Right atrium auricular region (tissue), 2 donors: Measurements from ENCODE around the gene CAP1. TPM values are rescaled to one million over a fixed set of nuclear protein-coding genes. Genes with fewer than 3 reads are reported as not detected.
A peak's percentile ranks its signal among the peaks of the same experiment; 100 is the strongest.

Source experiments
- DNase-seq: peaks from one replicate; pipeline ENCODE4 v3.0.0-alpha.2; 2019; ENCODE audit warnings: low spot score
- H3K27ac ChIP-seq, 2 donors: fragments of 200-600 bp; sonication (generic); 1 replicate in 1 of 2; 2 replicates in 1 of 2; pipeline ENCODE4 v1.5.1; 2016 to 2019
- H3K27me3 ChIP-seq, 2 donors: fragments of 200-600 bp; sonication (generic); one replicate each; pipeline versions ENCODE4 v1.5.1 to v1.6.0; 2017 to 2019
- H3K36me3 ChIP-seq: fragments of 200-600 bp; sonication (generic); one replicate; pipeline ENCODE4 v1.5.1; 2016
- H3K4me1 ChIP-seq, 2 donors: fragments of 200-600 bp; sonication (generic); one replicate each; pipeline versions ENCODE4 v1.5.1 to v1.6.0; 2017 to 2019
- H3K4me3 ChIP-seq, 2 donors: fragments of 200-600 bp; sonication (generic); 1 replicate in 1 of 2; 2 replicates in 1 of 2; pipeline ENCODE4 v1.5.1; 2017 to 2019; ENCODE audit warnings: mild to moderate bottlenecking in 1 of 2, moderate library complexity in 1 of 2
- H3K9me3 ChIP-seq, 2 donors: fragments of 200-600 bp; sonication (generic); one replicate each; pipeline ENCODE4 v1.5.1; 2019
- CTCF ChIP-seq, 2 donors: fragments of 200-600 bp; sonication (generic); IDR thresholded peaks; one replicate each; pipeline ENCODE4 v1.5.1; 2019; ENCODE audit warnings: antibody characterized with exemption in 2 of 2
- total RNA-seq, 2 donors: library from RNA; depleted of rRNA; stranded (reverse); fragments of >200 nt; gene quantifications; one replicate each; pipeline ENCODE4 v1.1.0, GENCODE V29; 2016

The CAP1 gene
- total RNA-seq, 2 donors from 2014 or later: 58.9 to 111 TPM

GRCh38 chr1:40027647-40028046 is 12.9 kb upstream of the CAP1 start:
- Histone ChIP-seq H3K9me3 (peaks cover 0 to 16% of the 10 kb centered on the region in 2 donors), H3K4me1 (no peaks in the 10 kb centered on the region), H3K27me3 (no peaks in the 10 kb centered on the region), H3K36me3 (no peaks in the 10 kb centered on the region), H3K4me3 (no peak overlapping the region), H3K27ac (no peak overlapping the region)
- DNase-seq: no peak
- no peak for TF ChIP-seq CTCF (IDR thresholded peaks at IDR 0.05)

DNA sequence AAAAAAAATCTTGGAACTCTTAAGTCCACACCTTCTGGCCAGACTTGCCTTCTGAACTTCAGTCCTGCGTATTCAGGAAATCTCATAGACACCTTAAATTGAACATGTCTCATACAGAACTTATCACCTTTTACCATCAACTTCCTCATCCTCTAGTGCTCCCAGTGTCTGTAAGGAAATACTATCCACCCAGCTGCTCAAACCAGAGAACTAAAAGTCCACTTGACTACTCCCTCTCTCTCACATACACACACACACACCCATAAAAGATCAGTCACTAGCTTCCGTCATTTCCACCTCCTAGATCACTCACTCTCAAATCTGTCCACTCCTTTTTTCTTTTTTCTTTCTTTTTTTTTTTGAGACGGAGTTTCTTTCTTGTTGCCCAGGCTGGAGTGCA is 10.9 kb upstream of the CAP1 start:
- no peaks in the 10 kb centered on the region for H3K27me3 ChIP-seq
- no peak overlapping the region for H3K27ac ChIP-seq
- peaks cover 0 to 8% of the 10 kb centered on the region in 2 donors for H3K9me3 ChIP-seq
- peaks cover 0 to 5% of the 10 kb centered on the region in 2 donors for H3K4me1 ChIP-seq
- no peak for DNase-seq
- TF ChIP-seq CTCF (IDR thresholded peaks at IDR 0.05): no peak
- no peak overlapping the region for H3K4me3 ChIP-seq
- H3K36me3 ChIP-seq: no peaks in the 10 kb centered on the region

- no peaks in the 10 kb centered on the region for H3K36me3 ChIP-seq
- no peaks in the 10 kb centered on the region for H3K27me3 ChIP-seq
- DNase-seq: no peak
- no peak overlapping the region for H3K27ac ChIP-seq
- H3K4me1 ChIP-seq: peaks cover 0 to 12% of the 10 kb centered on the region in 2 donors
- H3K4me3 ChIP-seq: no peak overlapping the region
- no peak for TF ChIP-seq CTCF (IDR thresholded peaks at IDR 0.05)
- peaks cover 0 to 8% of the 10 kb centered on the region in 2 donors for H3K9me3 ChIP-seq
Observed at GRCh38 chr1:40030528-40031135, 9.9 kb upstream of the CAP1 start.

DNA sequence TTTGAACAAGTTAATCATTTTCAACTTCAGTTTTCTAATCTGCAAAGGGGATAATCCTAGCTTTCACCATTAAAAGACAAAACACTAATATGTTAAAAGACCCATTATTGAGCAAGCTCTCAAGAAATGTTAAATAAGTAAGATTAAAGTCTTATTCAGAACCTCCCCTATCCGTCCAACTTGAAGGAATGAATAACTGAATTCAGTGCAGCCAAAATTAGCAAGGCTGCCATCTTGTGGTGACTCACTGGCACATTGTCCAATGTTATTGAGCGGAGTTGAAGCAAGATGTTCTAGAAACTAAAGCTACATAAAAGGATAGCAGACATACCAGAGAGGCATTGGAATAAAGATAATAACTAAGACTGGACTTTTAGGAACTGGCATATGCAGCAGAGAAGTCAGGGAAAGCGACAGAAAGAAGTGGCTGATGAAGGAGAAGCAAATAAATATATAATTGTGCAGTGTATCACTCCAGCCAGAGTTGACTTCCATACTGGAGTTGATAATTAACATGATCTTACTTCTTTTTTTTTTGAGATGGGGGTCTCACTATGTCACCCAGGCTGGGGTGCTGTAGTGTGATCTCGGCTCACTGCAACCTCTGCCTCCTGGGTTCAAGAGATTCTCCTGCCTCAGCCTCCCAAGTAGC is 8.2 kb upstream of the CAP1 start:
- peak; percentile 65 to 76 for TF ChIP-seq CTCF (IDR thresholded peaks at IDR 0.05)
- peak; percentile 69 for DNase-seq
- no peak overlapping the region for H3K4me3 ChIP-seq

DNA sequence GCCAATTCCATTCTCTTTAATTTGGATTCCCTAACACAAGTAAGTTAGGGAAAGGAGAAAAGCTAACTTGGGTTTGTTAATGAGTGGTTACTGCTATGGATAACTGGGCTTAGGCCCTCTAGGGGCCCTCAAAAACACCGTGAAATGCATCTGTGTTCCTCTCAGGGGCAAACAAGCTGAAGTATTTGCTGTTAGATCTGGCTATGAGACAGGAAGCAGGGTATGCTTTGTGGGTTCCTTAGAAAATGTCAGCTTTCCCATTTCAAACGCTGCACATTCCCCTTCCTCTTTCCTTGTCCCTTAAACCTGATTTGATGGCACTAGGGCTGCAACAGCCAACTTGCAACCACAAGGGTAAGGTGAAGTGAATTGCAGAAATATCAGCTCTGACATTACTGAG is 5.7 kb upstream of the CAP1 start:
- Histone ChIP-seq H3K9me3 (no peaks in the 10 kb centered on the region), H3K27ac (peak overlapping the region; percentile 46 to 60), H3K4me3 (no peak overlapping the region), H3K4me1 (peaks cover 0 to 52% of the 10 kb centered on the region in 2 donors), H3K36me3 (no peaks in the 10 kb centered on the region), H3K27me3 (no peaks in the 10 kb centered on the region)
- no peak for TF ChIP-seq CTCF (IDR thresholded peaks at IDR 0.05)
- DNase-seq: no peak

More for the DNA sequence above, 8.2 kb upstream of the CAP1 start:
- Histone ChIP-seq H3K36me3 (no peaks in the 10 kb centered on the region), H3K9me3 (no peaks in the 10 kb centered on the region), H3K27ac (no peak overlapping the region), H3K27me3 (no peaks in the 10 kb centered on the region), H3K4me1 (peaks cover 0 to 28% of the 10 kb centered on the region in 2 donors)
